ENCODE results near the gene PMVK.

- TF ChIP-seq CTCF (IDR thresholded peaks at IDR 0.05 in 2 of 3, conservative IDR thresholded peaks at IDR 0.05 in 1 of 3; ENCODE audit: control insufficient read depth in 2 of 3, extremely low read depth in 1 of 3, insufficient read depth in 1 of 3, low read depth in 3 of 3, low read length in 3 of 3) (no peak), NFYA (IDR thresholded peaks at IDR 0.05; ENCODE audit: borderline replicate concordance, low read depth, low read length) (no peak), EP300 (IDR thresholded peaks at IDR 0.05; ENCODE audit: borderline replicate concordance in 1 of 2, control insufficient read depth in 1 of 2, low read depth in 2 of 2, low read length in 2 of 2) (no peak), TBL1XR1 (IDR thresholded peaks at IDR 0.05; ENCODE audit: low read depth, low read length) (no peak), POLR2A (IDR thresholded peaks at IDR 0.05; ENCODE audit: low read depth, low read length) (no peak), USF2 (IDR thresholded peaks at IDR 0.05; ENCODE audit: borderline replicate concordance, low read depth, low read length) (no peak), POLR2AphosphoS5 (IDR thresholded peaks at IDR 0.05; ENCODE audit: low read length) (no peak), TAF1 (IDR thresholded peaks at IDR 0.05; ENCODE audit: borderline replicate concordance, low read depth, low read length) (no peak), NFIC (IDR thresholded peaks at IDR 0.05; ENCODE audit: low read depth, low read length) (no peak), SMC3 (IDR thresholded peaks at IDR 0.05; ENCODE audit: borderline replicate concordance, low read length) (0 out of 2 replicates have a peak, but pooled peaks have one; percentile 5), HDAC6 (IDR thresholded peaks at IDR 0.05; ENCODE audit: unreplicated experiment) (no peak), ZNF592 (IDR thresholded peaks at IDR 0.05) (no peak), MAX (IDR thresholded peaks at IDR 0.05; ENCODE audit: low read depth, low read length) (no peak; the same call in 1 of the 2 replicates)
Measured at GRCh38 chr1:154962156-154962749, 25.7 kb upstream of the PMVK start.
